Gastroesophageal sphincter (tissue), 4 donors: ENCODE measurements around the gene PANK4. TPM values are rescaled to one million over a fixed set of nuclear protein-coding genes. Genes with fewer than 3 reads are reported as not detected.
A peak's percentile ranks its signal among the peaks of the same experiment; 100 is the strongest.

Source experiments
- ATAC-seq: fragments of 150-250 bp; one replicate; pipeline ENCODE4 v1.9.1; 2016; ENCODE audit warnings: mild to moderate bottlenecking, moderate library complexity
- H3K27ac ChIP-seq, 4 donors: fragments of 200-600 bp; sonication (generic) in 3 of 4; 1 replicate in 3 of 4; 2 replicates in 1 of 4; pipeline ENCODE4 v1.5.1; 2016 to 2019
- H3K27me3 ChIP-seq: fragments of 200-600 bp; sonication (generic); one replicate; pipeline ENCODE4 v1.5.1; 2019
- H3K36me3 ChIP-seq, 2 donors: fragments of 200-600 bp; sonication (generic); one replicate each; pipeline ENCODE4 v1.5.1; 2019; ENCODE audit warnings: control low read depth in 1 of 2
- H3K4me1 ChIP-seq, 3 donors: fragments of 200-600 bp; sonication (generic); 1 replicate in 2 of 3; 2 replicates in 1 of 3; pipeline ENCODE4 v1.5.1; 2016 to 2019; ENCODE audit warnings: control low read depth in 2 of 3
- H3K4me3 ChIP-seq, 2 donors: fragments of 200-600 bp; sonication (generic); one replicate each; pipeline ENCODE4 v1.5.1; 2019; ENCODE audit warnings: mild to moderate bottlenecking in 1 of 2, moderate library complexity in 1 of 2
- H3K9me3 ChIP-seq, 3 donors: fragments of 200-600 bp; sonication (generic); one replicate each; pipeline ENCODE4 v1.5.1; 2017 to 2019; ENCODE audit warnings: control low read depth in 2 of 3
- CTCF ChIP-seq, 4 experiments: fragments of 200-600 bp in 2 of 4; fragments of 450-650 bp in 2 of 4; sonication (generic) in 1 of 4; IDR thresholded peaks; one replicate each; pipeline ENCODE4 v1.5.1; 2017 to 2019; ENCODE audit warnings: antibody characterized with exemption in 4 of 4, mild to moderate bottlenecking in 2 of 4, moderate library complexity in 2 of 4
- EP300 ChIP-seq: sonication (generic); formaldehyde crosslinking; IDR thresholded peaks from one replicate; pipeline ENCODE4 v1.6.1; 2017; ENCODE audit warnings: antibody characterized with exemption, mild to moderate bottlenecking
- POLR2A ChIP-seq, 2 donors: fragments of 450-650 bp; IDR thresholded peaks; one replicate each; pipeline ENCODE4 v1.6.1; 2017; ENCODE audit warnings: antibody characterized with exemption in 2 of 2, mild to moderate bottlenecking in 2 of 2, moderate library complexity in 1 of 2
- POLR2AphosphoS5 ChIP-seq: sonication (generic); formaldehyde crosslinking; IDR thresholded peaks from one replicate; pipeline ENCODE4 v1.6.1; 2017; ENCODE audit warnings: antibody characterized with exemption
- WGBS, 2 donors: methylation state at CpG; one replicate each; pipeline ENCODE4 v1.1.5; 2018; ENCODE audit warnings: low coverage in 1 of 2; 5-methylcytosine and 5-hydroxymethylcytosine counted together
- total RNA-seq, 4 donors: library from RNA; depleted of rRNA; stranded (reverse); fragments of >200 nt; gene quantifications; one replicate each; pipeline ENCODE4 v1.1.0, GENCODE V29; 2016

Gene PANK4
- total RNA-seq, 4 donors from 2014 or later: 32.6 to 46.8 (median 34.0) TPM

GRCh38 chr1:2523891-2524609 lies 2.3 kb downstream of the PANK4 start:
- no peak for TF ChIP-seq POLR2AphosphoS5
- TF ChIP-seq POLR2A (IDR thresholded peaks at IDR 0.05): no peak
- no peak for TF ChIP-seq CTCF (IDR thresholded peaks at IDR 0.05)
- TF ChIP-seq EP300: no peak
- Histone ChIP-seq H3K36me3 (peaks cover 0 to 26% of the 10 kb centered on the region in 2 donors), H3K27me3 (peaks cover 20% of the 10 kb centered on the region), H3K4me1 (peaks cover 0 to 57% (median 27%) of the 10 kb centered on the region in 3 donors), H3K9me3 (no peaks in the 10 kb centered on the region), H3K27ac (peak overlapping the region in 1 of 4 donors; percentile 0), H3K4me3 (peak overlapping the region in 1 of 2 donors; percentile 89)
- ATAC-seq: no peak
- 81% methylated on average over 6 of the region's 10 CpGs; no CpG with 5 or more reads in 1 of the 2 donors for WGBS, 2 donors

- H3K4me1 ChIP-seq: peaks cover 0 to 50% (median 24%) of the 10 kb centered on the region in 3 donors
These were observed 3.1 kb downstream of the PANK4 start for GRCh38 chr1:2523191-2523890.

GRCh38 chr1:2522230-2522629 lies 4.2 kb downstream of the PANK4 start:
- no peaks in the 10 kb centered on the region for H3K9me3 ChIP-seq
- peaks cover 0 to 44% of the 10 kb centered on the region in 2 donors for H3K36me3 ChIP-seq
- ATAC-seq: no peak
- TF ChIP-seq CTCF (IDR thresholded peaks at IDR 0.05) (no peak), POLR2A (IDR thresholded peaks at IDR 0.05) (no peak), EP300 (no peak), POLR2AphosphoS5 (no peak)
- H3K4me3 ChIP-seq: no peak overlapping the region
- H3K27me3 ChIP-seq: peaks cover 1% of the 10 kb centered on the region
- 91% methylated on average over 6 of the region's 7 CpGs; no CpG with 5 or more reads in 1 of the 2 donors for WGBS, 2 donors
- no peak overlapping the region for H3K27ac ChIP-seq
- peaks cover 0 to 39% (median 24%) of the 10 kb centered on the region in 3 donors for H3K4me1 ChIP-seq

More at GRCh38 chr1:2523191-2523890, 3.1 kb downstream of the PANK4 start:
- H3K36me3 ChIP-seq: peaks cover 0 to 33% of the 10 kb centered on the region in 2 donors
- WGBS, 2 donors: 41 to 57% methylated on average over 3 to 5 of the region's 32 CpGs
- H3K4me3 ChIP-seq: no peak overlapping the region
- H3K9me3 ChIP-seq: no peaks in the 10 kb centered on the region
- ATAC-seq: no peak
- peaks cover 12% of the 10 kb centered on the region for H3K27me3 ChIP-seq
- TF ChIP-seq POLR2AphosphoS5: no peak
- TF ChIP-seq CTCF (IDR thresholded peaks at IDR 0.05): no peak
- TF ChIP-seq POLR2A (IDR thresholded peaks at IDR 0.05): no peak
- TF ChIP-seq EP300: no peak
- peak overlapping the region in 1 of 4 donors; percentile 0 for H3K27ac ChIP-seq

- Histone ChIP-seq H3K27ac (no peak overlapping the region), H3K4me1 (peaks cover 0 to 30% (median 17%) of the 10 kb centered on the region in 3 donors), H3K27me3 (no peaks in the 10 kb centered on the region), H3K9me3 (no peaks in the 10 kb centered on the region), H3K4me3 (no peak overlapping the region), H3K36me3 (peaks cover 0 to 59% of the 10 kb centered on the region in 2 donors)
- WGBS, 2 donors: 84 to 93% methylated on average over 5 to 10 of the region's 21 CpGs
- TF ChIP-seq CTCF (IDR thresholded peaks at IDR 0.05) (no peak), POLR2A (IDR thresholded peaks at IDR 0.05) (no peak), POLR2AphosphoS5 (no peak), EP300 (no peak)
- no peak for ATAC-seq
These were observed 5.6 kb downstream of the PANK4 start for GRCh38 chr1:2520806-2521205.
